Activated gamma-delta T cell (primary cell): ENCODE data around the gene ANG.
"Not testable (repeated sequence)": the region's sequence is repeated elsewhere in the genome, so short reads cannot be mapped to it uniquely, and the experiment has no call there.

Experiments
- DNase-seq: peaks from one replicate; lab custom pipeline; 2025; lab: John Stamatoyannopoulos, UW

Gene ANG

GRCh38 chr14:20698934-20699333, 10.4 kb downstream of the ANG start:
- no peak for DNase-seq

- DNase-seq: no peak
Observed at GRCh38 chr14:20699931-20700330, 11.4 kb downstream of the ANG start.

- DNase-seq: not testable (repeated sequence)
Observed at GRCh38 chr14:20700965-20701364, 12.4 kb downstream of the ANG start.

- DNase-seq: no peak
Observed at GRCh38 chr14:20706657-20707355, 18.2 kb downstream of the ANG start.

GRCh38 chr14:20707622-20708021, 19.1 kb downstream of the ANG start:
- DNase-seq: no peak

- DNase-seq: no peak
Observed at GRCh38 chr14:20711261-20711660, 22.7 kb downstream of the ANG start.

GRCh38 chr14:20711685-20712084, 23.1 kb downstream of the ANG start:
- DNase-seq: no peak

- no peak for DNase-seq
Observed at GRCh38 chr14:20712904-20713303, 24.3 kb downstream of the ANG start.

- no peak for DNase-seq
Observed at GRCh38 chr14:20714593-20715250, 26.2 kb downstream of the ANG start.

- no peak for DNase-seq
Observed at GRCh38 chr14:20719777-20720176, 31.2 kb downstream of the ANG start.

GRCh38 chr14:20720741-20721140, 32.2 kb downstream of the ANG start:
- DNase-seq: no peak

GRCh38 chr14:20722016-20722415, 33.5 kb downstream of the ANG start:
- no peak for DNase-seq

GRCh38 chr14:20723488-20723887, 34.9 kb downstream of the ANG start:
- no peak for DNase-seq

GRCh38 chr14:20726121-20726520, 37.6 kb downstream of the ANG start:
- not testable (repeated sequence) for DNase-seq

GRCh38 chr14:20726531-20726930, 38.0 kb downstream of the ANG start:
- DNase-seq: no peak

- no peak for DNase-seq
Observed at GRCh38 chr14:20730891-20731290, 42.3 kb downstream of the ANG start.

- no peak for DNase-seq
Observed at GRCh38 chr14:20732477-20732876, 43.9 kb downstream of the ANG start.

- no peak for DNase-seq
Observed at GRCh38 chr14:20732979-20733635, 44.5 kb downstream of the ANG start.

GRCh38 chr14:20733684-20734429, 45.3 kb downstream of the ANG start:
- DNase-seq: no peak

GRCh38 chr14:20734430-20734806, 45.9 kb downstream of the ANG start:
- DNase-seq: no peak

- not testable (repeated sequence) for DNase-seq
Observed at GRCh38 chr14:20738292-20738691, 49.7 kb downstream of the ANG start.

- no peak for DNase-seq
Observed at GRCh38 chr14:20742132-20742531, 53.6 kb downstream of the ANG start.

GRCh38 chr14:20743556-20743955, 55.0 kb downstream of the ANG start:
- no peak for DNase-seq
